K562 (cell line): ENCODE results near the gene MAB21L1.

ENCODE experiments used
- RAD21 ChIP-seq, 2 experiments: fragments of 250-450 bp in 1 of 2; fragments of 450-650 bp in 1 of 2; sonication (Bioruptor Pico) in 1 of 2; formaldehyde crosslinking in 1 of 2; IDR thresholded peaks in 1 of 2; conservative IDR thresholded peaks in 1 of 2; 2 replicates each; pipeline versions ENCODE4 v1.4.0 to v1.8.0; 2020 to 2022; ENCODE audit warnings: mild to moderate bottlenecking in 2 of 2, moderate library complexity in 1 of 2
- SETDB1 ChIP-seq: IDR thresholded peaks from one replicate; pipeline ENCODE4 v1.6.1; 2012; ENCODE audit warnings: low read length, control low read depth, inconsistent platforms
- SMC3 ChIP-seq: conservative IDR thresholded peaks from 2 replicates; pipeline ENCODE4 v1.6.1; 2011; ENCODE audit warnings: low read depth, low read length, improper control_type of control experiment; ENCODE audit not compliant: insufficient read depth
- TGIF2 ChIP-seq: sonication (generic); formaldehyde crosslinking; IDR thresholded peaks from 2 replicates; pipeline ENCODE4 v1.8.1; 2022; ENCODE audit warnings: mild to moderate bottlenecking, missing genetic modification reagents, moderate library complexity
- ZC3H11A ChIP-seq: IDR thresholded peaks from 2 replicates; pipeline ENCODE4 v1.6.1; 2012; ENCODE audit warnings: low read depth, low read length, improper control_type of control experiment
- ZNF184 ChIP-seq: sonication (generic); formaldehyde crosslinking; IDR thresholded peaks from 2 replicates; pipeline ENCODE4 v1.5.0; 2020; ENCODE audit warnings: missing genetic modification reagents
- ZNF274 ChIP-seq: IDR thresholded peaks from 2 replicates; pipeline ENCODE4 v1.6.1; 2011; ENCODE audit warnings: low read depth, mild to moderate bottlenecking, low read length, moderate library complexity, borderline replicate concordance
- TF ChIP-seq, protein P1 (sequence below), 3 experiments: IDR thresholded peaks in 2 of 3; conservative IDR thresholded peaks in 1 of 3; 2 replicates each; pipeline ENCODE4 v1.5.1; 2011 to 2012; ENCODE audit warnings: low read length in 3 of 3, mild to moderate bottlenecking in 3 of 3, control low read depth in 2 of 3, improper control_type of control experiment in 1 of 3, inconsistent platforms in 1 of 3, low read depth in 1 of 3, mixed read lengths in 1 of 3, moderate library complexity in 1 of 3; ENCODE audit not compliant: insufficient read depth in 2 of 3

DNA sequence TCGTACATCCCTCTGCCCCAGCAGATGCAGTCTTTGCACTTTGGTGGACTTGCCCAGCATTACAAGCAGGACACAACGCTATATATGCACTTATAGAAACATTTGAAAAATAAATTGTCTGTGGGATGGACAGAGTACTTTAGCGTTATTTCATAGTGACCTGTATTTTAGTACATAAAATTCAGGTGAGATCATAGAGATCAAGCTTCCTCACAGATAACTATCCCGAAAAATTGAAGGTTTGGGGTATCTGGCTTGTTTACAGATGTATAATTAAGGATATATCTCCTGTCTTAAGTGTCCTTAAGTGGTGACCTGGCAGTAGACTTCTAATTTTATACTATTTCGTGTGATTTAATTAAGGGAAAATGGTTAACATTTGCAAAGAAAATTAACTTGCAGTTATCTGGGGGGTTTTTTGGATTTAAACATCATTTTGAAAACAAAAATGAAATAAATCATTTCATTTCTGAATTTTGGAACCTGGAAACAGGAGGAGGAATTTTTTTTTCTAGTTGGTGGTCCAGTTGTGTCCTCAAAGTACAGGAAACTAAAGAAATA, 977 bp upstream of the MAB21L1 start:
- TF ChIP-seq, protein P1, sequence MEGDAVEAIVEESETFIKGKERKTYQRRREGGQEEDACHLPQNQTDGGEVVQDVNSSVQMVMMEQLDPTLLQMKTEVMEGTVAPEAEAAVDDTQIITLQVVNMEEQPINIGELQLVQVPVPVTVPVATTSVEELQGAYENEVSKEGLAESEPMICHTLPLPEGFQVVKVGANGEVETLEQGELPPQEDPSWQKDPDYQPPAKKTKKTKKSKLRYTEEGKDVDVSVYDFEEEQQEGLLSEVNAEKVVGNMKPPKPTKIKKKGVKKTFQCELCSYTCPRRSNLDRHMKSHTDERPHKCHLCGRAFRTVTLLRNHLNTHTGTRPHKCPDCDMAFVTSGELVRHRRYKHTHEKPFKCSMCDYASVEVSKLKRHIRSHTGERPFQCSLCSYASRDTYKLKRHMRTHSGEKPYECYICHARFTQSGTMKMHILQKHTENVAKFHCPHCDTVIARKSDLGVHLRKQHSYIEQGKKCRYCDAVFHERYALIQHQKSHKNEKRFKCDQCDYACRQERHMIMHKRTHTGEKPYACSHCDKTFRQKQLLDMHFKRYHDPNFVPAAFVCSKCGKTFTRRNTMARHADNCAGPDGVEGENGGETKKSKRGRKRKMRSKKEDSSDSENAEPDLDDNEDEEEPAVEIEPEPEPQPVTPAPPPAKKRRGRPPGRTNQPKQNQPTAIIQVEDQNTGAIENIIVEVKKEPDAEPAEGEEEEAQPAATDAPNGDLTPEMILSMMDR (IDR thresholded peaks at IDR 0.05 in 2 of 3, conservative IDR thresholded peaks at IDR 0.05 in 1 of 3; ENCODE audit: insufficient read depth in 2 of 3, low read depth in 1 of 3, low read length in 3 of 3) = no peak
- TF ChIP-seq SETDB1 (no peak), TGIF2 (CRISPR knock-in tag) (no peak), ZNF184 (no peak), ZC3H11A (no peak), RAD21 (CRISPR knock-in tag; conservative IDR thresholded peaks at IDR 0.05 in 1 of 2, IDR thresholded peaks at IDR 0.05 in 1 of 2) (no peak), SMC3 (no peak), ZNF274 (no peak)
